GM19025 (cell line): ENCODE results near the gene STARD13.
A peak's percentile ranks its signal among the peaks of the same experiment; 100 is the strongest.

Experiments used
- ATAC-seq: cut with Tn5 transposase; IDR thresholded peaks from one replicate; pipeline ENCODE4 v1.9.1; 2021; ENCODE audit warnings: mild to moderate bottlenecking, low read depth, moderate library complexity; ENCODE audit not compliant: unreplicated experiment

STARD13 gene

GRCh38 chr13:33229446-33230177 lies 55.9 kb downstream of the STARD13 start:
- ATAC-seq: no peak

- no peak for ATAC-seq
Observed at GRCh38 chr13:33228648-33229445, 56.7 kb downstream of the STARD13 start.

GRCh38 chr13:33227927-33228647 lies 57.5 kb downstream of the STARD13 start:
- ATAC-seq: no peak

GRCh38 chr13:33224686-33225085 lies 60.9 kb downstream of the STARD13 start:
- no peak for ATAC-seq

- no peak for ATAC-seq
Observed at GRCh38 chr13:33224191-33224590, 61.4 kb downstream of the STARD13 start.

- no peak for ATAC-seq
Observed at GRCh38 chr13:33219926-33220325, 65.6 kb downstream of the STARD13 start.

GRCh38 chr13:33218426-33218825 lies 67.1 kb downstream of the STARD13 start:
- ATAC-seq: no peak

- ATAC-seq: no peak
Observed at GRCh38 chr13:33218020-33218419, 67.5 kb downstream of the STARD13 start.

- no peak for ATAC-seq
Observed at GRCh38 chr13:33217256-33217655, 68.3 kb downstream of the STARD13 start.

- no peak for ATAC-seq
Observed at GRCh38 chr13:33213797-33214196, 71.8 kb downstream of the STARD13 start.

- no peak for ATAC-seq
Observed at GRCh38 chr13:33213024-33213768, 72.4 kb downstream of the STARD13 start.

- no peak for ATAC-seq
Observed at GRCh38 chr13:33212396-33212795, 73.2 kb downstream of the STARD13 start.

- no peak for ATAC-seq
Observed at GRCh38 chr13:33210090-33210489, 75.5 kb downstream of the STARD13 start.

- ATAC-seq: no peak
Observed at GRCh38 chr13:33208290-33209220, 77.0 kb downstream of the STARD13 start.

GRCh38 chr13:33207615-33207961 lies 78.0 kb downstream of the STARD13 start:
- no peak for ATAC-seq

- ATAC-seq: no peak
Observed at GRCh38 chr13:33206945-33207614, 78.5 kb downstream of the STARD13 start.

- no peak for ATAC-seq
Observed at GRCh38 chr13:33206425-33206824, 79.1 kb downstream of the STARD13 start.

GRCh38 chr13:33205804-33206221 lies 79.7 kb downstream of the STARD13 start:
- peak; percentile 44 for ATAC-seq

GRCh38 chr13:33205224-33205623 lies 80.3 kb downstream of the STARD13 start:
- no peak for ATAC-seq
